Transverse colon (tissue), 3 donors: ENCODE measurements around the gene CD3E.

ENCODE experiments used
- EP300 ChIP-seq: sonication (generic); formaldehyde crosslinking; IDR thresholded peaks from one replicate; pipeline ENCODE4 v1.6.1; 2017; ENCODE audit warnings: antibody characterized with exemption, low read depth
- POLR2A ChIP-seq: fragments of 450-650 bp; IDR thresholded peaks from one replicate; pipeline ENCODE4 v1.6.1; 2016; ENCODE audit warnings: antibody characterized with exemption, mild to moderate bottlenecking, moderate library complexity
- TF ChIP-seq, protein P1 (sequence below), 5 experiments: fragments of 200-600 bp in 3 of 5; fragments of 450-650 bp in 2 of 5; sonication (generic) in 3 of 5; IDR thresholded peaks; 1 replicate in 2 of 5; 2 replicates in 3 of 5; pipeline ENCODE4 v1.5.1; 2016 to 2017; ENCODE audit warnings: antibody characterized with exemption in 5 of 5, inconsistent platforms in 3 of 5, mild to moderate bottlenecking in 2 of 5, moderate library complexity in 1 of 5

DNA sequence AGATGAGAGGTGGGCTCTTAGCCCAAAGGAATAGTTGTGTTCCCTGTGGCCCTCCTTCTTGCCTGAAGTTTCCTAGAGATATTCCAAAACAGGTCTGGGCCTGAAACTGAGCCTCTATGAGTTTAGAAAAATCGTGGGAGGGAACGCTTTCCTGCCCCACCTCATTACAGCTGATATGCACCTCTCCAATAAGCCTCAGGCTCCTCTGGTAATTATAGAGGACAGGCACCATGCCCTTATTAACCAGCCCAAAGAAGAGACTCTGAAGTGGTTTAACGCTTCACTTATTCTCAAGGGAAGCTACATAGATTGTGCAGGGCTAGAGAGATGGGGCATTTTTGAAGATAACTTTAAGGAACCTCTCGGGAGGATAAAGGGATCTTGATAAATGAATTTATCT is 37.0 kb upstream of the CD3E start:
- no peak for TF ChIP-seq EP300
- TF ChIP-seq, protein P1, sequence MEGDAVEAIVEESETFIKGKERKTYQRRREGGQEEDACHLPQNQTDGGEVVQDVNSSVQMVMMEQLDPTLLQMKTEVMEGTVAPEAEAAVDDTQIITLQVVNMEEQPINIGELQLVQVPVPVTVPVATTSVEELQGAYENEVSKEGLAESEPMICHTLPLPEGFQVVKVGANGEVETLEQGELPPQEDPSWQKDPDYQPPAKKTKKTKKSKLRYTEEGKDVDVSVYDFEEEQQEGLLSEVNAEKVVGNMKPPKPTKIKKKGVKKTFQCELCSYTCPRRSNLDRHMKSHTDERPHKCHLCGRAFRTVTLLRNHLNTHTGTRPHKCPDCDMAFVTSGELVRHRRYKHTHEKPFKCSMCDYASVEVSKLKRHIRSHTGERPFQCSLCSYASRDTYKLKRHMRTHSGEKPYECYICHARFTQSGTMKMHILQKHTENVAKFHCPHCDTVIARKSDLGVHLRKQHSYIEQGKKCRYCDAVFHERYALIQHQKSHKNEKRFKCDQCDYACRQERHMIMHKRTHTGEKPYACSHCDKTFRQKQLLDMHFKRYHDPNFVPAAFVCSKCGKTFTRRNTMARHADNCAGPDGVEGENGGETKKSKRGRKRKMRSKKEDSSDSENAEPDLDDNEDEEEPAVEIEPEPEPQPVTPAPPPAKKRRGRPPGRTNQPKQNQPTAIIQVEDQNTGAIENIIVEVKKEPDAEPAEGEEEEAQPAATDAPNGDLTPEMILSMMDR (IDR thresholded peaks at IDR 0.05): no peak
- TF ChIP-seq POLR2A: no peak
